GM21367 (cell line): Measurements from ENCODE around the gene CELF1.
"Not testable (repeated sequence)": the region's sequence is repeated elsewhere in the genome, so short reads cannot be mapped to it uniquely, and the experiment has no call there.

Source experiments
- ATAC-seq: cut with Tn5 transposase; IDR thresholded peaks from one replicate; pipeline ENCODE4 v1.9.1; 2021; ENCODE audit not compliant: unreplicated experiment

The CELF1 gene

DNA sequence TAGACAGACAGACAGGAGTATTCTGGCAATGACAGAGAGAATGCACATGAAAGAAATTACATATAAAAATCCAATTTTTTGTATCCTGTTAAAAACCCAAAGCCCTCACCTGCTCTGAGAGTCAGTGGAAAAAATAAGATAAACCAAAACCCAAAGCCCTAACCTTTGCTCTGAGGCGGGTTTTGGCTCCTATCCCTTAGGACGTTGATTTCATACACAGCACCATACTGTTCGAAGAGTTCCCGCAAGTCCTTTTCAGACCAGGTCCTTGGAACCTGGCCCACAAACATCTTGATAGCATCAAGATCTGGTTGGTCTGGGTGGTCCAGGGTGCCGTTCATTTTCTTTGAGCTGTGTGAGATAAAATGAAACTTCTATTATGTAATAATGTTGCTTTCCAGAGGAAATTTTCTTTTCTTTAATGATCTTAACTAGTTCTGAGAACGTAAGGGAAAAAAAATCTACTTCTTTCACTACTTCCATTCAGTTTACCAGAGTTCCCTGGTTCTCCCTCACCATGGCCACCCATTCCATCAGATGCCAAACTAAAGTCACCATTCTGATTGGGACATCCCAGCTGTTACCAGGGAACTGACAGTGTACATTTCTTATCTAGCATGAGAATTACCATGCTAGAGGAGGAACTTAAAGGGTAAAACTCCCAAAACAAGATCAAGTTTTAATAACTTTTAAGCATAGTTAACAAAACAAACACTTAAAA lies 64.1 kb downstream of the CELF1 start:
- no peak for ATAC-seq

DNA sequence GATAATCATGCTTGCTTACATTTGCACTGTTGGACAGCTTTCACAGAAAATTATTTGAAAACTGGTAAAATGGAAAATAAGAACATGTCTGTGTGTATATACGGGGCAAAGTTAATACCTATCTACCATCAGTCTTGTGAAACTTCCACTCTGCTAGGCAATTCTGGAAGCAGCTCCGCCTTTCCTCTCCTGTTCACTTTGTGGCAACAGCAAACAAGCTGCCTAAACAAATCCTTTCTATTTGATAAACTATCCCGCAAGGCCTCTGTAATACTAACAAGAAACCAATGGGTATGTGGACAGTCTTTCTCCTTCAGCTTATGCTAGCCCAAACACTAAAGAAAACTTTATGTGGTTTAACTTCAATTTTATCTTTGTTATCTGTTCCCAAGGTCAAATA lies 64.8 kb downstream of the CELF1 start:
- ATAC-seq = no peak

DNA sequence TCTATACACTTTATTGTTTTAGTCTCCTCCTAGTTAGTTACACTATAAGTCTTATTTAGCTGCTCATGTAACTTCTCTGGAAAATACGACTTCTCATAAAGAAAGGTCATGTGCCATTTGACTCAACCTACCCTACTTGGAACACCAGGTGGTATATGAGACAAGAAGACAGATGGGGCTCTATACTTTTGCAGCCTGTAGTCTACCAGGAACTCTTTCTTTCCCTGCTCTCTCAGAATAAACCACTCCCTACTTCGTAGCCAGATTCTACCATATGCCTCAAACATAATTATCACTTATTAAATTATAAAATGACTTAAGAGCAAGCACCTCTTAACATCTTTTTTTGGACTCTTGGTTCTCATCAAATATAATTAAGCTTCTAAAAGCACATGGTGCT lies 65.5 kb downstream of the CELF1 start:
- ATAC-seq = no peak

DNA sequence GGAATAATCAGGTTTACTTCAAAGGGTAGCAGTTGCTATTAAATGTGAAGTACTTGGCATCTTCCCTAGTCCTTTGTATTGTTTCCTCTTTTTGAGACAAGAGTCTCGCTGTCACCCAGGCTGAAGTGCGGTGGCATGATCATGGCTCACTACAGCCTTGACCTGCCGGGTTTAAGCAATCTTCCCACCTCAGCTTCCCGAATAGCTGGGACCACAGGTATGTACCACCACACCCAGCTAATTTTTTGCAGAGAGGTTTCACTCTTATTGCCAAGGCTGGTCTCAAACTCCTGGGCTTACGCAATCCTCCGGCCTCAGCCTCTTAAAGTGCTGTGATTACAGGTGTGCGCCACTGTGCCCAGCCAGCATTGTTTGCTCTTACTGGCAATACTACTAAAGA lies 67.8 kb downstream of the CELF1 start:
- no peak for ATAC-seq

DNA sequence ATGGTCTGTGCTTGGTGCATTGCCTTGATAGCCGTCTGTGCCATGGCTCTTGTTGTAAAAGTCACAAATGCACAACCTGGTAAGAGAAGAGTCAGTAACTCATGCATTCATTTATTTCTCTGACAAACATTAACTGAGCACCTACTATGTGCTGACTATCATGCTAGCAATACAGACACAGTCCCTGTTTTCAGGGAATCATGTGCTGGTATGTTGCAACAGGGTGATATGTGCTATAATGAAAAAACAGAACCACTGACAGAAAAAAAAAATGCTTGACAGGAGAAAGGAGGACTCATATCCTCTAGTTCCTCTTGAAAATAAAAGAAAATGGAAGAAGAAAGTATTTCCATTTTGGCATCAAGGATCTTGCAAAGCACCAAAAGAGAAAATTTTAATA lies 69.5 kb downstream of the CELF1 start:
- no peak for ATAC-seq

DNA sequence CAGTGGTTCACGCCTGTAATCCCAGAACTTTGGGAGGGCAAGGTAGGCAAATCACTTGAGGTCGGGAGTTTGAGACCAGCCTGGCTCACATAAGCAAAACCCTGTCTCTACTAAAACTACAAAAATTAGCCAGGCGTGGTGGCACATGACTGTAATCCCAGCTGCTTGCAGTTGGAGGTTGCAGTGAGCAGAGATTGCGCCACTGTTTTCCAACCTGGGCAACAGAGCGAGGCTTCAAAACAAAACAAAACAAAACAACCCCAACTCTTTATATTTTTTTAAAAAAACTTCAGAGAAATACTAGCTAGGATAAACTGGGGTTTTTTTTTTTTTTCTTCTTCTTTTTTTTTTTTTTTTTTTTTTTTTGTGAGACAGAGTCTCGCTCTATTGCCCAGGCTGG lies 72.2 kb downstream of the CELF1 start:
- ATAC-seq = no peak

GRCh38 chr11:47478651-47479329 lies 74.1 kb downstream of the CELF1 start:
- ATAC-seq = no peak

DNA sequence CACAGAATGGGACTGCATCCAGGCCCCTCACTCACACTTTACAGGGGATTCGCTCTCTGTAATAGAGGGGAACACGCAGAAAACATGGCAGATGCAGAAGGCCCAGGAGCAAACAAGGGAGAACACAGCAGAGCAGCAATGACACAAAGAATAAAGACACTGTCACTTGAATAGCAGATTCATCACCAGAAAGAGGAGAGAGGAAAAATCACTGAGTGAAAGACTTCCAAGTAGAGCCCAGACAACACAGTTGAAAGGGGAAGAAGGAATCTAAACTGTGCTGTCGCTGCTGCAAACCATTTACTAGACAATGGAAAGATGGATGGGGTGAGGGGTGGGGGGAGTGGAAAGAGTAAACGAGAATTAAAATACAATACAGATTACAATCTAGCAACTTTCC lies 75.2 kb downstream of the CELF1 start:
- no peak for ATAC-seq

GRCh38 chr11:47477323-47477722 lies 75.6 kb downstream of the CELF1 start:
- no peak for ATAC-seq

DNA sequence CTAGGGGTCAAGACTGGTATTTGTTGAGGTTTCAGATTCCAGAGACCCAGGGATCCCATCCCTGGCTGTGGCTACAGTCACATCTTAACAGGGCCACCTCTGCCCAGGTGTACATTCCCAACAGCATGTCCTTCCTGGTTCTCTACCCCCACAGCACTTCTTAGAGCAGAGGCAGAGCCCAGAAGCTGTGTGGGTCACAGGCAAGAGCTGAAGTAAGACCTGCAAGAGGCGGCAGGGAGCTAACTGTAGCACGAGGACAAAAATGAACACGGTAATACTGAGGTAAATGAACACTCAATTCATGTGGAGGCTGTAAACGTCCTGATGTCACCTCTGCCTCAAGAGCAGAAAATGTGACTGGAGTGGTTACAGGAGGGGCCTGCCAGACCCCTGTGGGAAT lies 82.3 kb downstream of the CELF1 start:
- ATAC-seq = no peak

DNA sequence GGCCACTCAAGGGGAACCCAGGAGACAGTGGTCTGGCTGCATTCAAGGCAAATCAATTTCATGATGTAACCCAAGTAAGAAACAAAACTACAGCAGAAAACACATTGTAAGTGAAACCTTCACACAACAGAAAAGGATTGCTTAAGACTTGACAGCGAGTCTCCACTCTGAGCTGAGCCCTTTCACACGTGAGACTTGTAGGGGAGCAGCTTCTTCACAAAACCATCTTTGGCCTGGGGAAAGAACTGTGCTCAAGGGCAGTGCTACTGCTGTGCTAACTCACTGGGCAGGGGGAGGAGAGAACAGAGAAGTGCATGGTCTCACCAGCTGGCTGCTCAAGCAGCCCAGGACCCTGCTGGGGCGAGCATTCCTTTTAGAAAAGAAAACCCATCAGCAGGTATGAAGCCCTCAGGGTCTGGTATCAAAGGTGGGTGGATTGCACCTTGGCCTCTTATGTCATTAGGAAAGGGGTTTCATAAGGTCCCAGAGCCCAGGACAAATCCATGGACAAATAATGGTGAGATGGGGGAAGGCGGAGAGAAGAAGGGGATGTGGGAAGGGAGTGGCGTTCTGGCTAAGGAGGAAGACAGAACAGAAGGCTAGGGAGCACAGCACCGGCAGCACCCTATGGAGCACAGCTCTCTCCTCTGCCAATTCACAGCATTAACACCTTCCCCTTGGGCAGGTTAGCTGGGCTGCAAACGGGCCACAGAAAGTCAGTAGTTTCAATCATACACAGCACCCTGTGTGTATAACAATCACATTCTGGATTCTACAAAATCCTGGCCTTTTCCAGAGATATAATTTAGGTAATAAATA lies 83.4 kb downstream of the CELF1 start:
- no peak for ATAC-seq

GRCh38 chr11:47468598-47469214 lies 84.2 kb downstream of the CELF1 start:
- no peak for ATAC-seq

GRCh38 chr11:47467357-47467756 lies 85.6 kb downstream of the CELF1 start:
- ATAC-seq = no peak

DNA sequence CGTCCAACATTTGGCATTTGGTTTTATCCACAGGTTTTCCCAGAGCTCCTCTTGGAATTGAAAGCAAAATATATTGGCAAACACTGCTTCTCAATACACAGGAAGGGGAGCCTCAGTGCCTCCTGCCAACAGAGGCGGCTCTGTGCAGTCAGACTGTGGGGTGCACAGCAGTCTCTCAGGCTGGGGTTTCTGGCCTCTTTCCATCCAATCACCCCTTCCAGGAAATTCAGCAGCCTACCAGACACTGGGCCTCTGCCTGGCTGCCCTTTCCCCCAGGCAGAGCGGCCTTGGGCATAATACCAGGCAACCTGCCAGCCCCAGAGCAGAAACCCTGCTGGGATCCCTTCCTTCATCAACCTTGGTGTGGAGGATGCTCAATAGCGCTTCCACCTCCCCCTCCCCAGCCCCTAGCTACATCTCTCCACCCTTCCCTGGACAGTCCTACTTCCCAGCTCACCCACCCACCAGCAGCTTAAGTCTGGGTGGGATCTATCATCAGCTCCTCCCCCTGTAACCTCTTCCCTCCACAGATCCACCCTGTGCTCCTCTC lies 86.2 kb downstream of the CELF1 start:
- no peak for ATAC-seq

DNA sequence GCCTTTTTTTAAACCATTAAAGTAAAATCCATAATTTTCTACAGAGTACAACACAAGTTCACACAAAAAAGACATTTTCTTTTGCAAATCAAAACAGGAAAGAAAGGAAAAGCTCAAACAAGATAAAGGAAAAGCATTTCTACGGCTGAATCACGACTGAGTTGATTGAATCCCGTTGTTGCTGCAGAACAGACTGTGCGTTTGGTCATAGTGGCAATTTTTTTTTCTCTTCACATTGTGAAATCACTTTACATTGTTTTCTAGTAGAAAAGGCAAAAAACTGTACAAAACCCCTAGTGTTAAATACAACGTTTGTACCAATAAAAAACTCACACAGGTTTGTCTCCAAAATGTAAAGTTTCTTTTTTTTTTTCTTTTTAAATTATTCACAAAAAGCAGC lies 86.7 kb downstream of the CELF1 start:
- ATAC-seq = no peak

DNA sequence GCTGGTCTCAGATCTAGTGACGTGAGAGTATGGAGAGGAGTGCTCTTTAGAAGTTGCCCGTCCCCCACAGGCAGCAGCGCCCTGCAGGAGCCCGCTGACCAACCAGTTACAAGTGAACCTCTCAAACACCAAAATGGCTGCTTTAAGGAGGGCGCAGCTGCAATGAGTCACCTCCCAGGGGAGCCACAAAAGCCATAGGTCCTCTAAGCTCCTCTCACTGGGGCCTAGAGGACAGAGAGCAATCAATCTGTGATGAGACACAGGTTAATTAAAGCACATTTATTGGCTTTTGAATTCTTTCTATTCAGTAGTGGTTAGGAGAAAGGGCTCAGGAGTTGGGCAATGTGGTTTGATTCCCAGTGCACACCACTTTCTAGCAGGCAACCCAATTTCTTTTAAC lies 88.4 kb downstream of the CELF1 start:
- no peak for ATAC-seq

DNA sequence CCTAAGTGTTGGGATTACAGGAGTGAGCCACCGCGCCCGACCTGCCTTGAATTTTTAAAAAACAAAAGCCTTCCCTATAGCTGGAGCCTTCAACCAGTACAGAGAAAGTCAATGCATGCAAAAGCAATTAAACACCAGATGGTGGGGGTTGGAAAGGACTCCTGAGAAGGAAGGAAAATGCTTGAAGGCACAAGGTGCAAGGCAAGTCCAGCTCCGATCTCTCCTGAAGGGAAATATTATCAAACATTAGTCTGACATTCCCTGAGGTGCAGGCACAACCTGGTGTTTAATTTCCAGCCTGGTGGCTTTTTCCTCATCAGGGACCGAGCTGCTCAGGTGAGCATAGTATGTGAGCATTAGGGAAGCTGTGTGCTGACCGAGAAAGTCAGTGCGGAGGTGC lies 91.1 kb downstream of the CELF1 start:
- no peak for ATAC-seq

- no peak for ATAC-seq
These were observed 92.2 kb downstream of the CELF1 start for GRCh38 chr11:47460571-47461235.

DNA sequence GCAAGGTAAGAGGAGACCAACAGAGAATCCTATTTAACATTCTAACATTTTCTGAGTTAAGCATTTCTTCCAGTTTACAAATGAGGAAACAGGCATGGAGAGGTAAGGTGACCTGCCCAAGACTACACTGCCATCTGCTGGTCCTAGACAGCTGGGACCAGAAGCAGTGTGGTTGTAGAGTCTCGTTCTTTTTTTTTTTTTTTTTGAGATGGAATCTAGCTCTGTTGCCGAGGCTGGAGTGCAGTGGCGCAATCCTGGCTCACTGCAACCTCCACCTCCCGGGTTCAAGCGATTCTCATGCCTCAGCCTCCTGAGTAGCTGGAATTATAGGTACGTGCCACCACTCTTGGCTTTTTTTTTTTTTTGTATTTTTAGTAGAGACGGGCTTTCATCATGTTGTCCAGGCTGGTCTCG lies 98.7 kb downstream of the CELF1 start:
- not testable (repeated sequence) for ATAC-seq

- no peak for ATAC-seq
These were observed 99.6 kb downstream of the CELF1 start for GRCh38 chr11:47453365-47453764.

DNA sequence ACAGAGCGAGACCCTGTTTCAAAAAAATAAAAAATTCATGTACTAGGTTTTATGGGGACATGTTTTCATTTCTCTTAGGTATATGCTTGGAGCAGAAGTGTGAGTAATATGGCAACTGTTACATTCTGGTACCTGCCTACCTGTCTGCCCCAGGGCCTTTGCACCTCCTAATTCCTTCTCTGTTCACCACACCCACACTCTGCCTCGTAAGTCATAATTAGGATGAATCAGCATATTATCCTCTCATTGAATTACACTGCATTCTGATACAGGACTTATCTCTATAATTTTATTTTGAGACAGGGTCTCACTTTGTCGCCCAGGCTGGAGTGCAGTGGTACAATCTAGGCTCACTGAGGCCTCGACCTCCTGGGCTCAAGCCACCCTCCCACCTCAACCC lies 100.9 kb downstream of the CELF1 start:
- ATAC-seq = no peak
